GF-D8 (cell line): Measurements from ENCODE around the gene CARS1.

Experiments used
- DNase-seq: peaks from one replicate; lab custom pipeline; 2025; lab: John Stamatoyannopoulos, UW

The CARS1 gene

GRCh38 chr11:3058753-3059664 is 1.8 kb upstream of the CARS1 start:
- no peak for DNase-seq

GRCh38 chr11:3056296-3057068 is 741 bp downstream of the CARS1 start:
- no peak for DNase-seq

- no peak for DNase-seq
Measured at GRCh38 chr11:3055891-3056290, 1.3 kb downstream of the CARS1 start.

- no peak for DNase-seq
Measured at GRCh38 chr11:3052567-3052966, 4.7 kb downstream of the CARS1 start.

- DNase-seq: no peak
Measured at GRCh38 chr11:3052109-3052479, 5.1 kb downstream of the CARS1 start.

- no peak for DNase-seq
Measured at GRCh38 chr11:3051196-3052108, 5.8 kb downstream of the CARS1 start.

- DNase-seq: no peak
Measured at GRCh38 chr11:3050386-3051195, 6.6 kb downstream of the CARS1 start.

- no peak for DNase-seq
Measured at GRCh38 chr11:3049430-3050243, 7.6 kb downstream of the CARS1 start.

- DNase-seq: no peak
Measured at GRCh38 chr11:3047637-3048036, 9.6 kb downstream of the CARS1 start.

- no peak for DNase-seq
Measured at GRCh38 chr11:3046641-3047040, 10.6 kb downstream of the CARS1 start.

- no peak for DNase-seq
Measured at GRCh38 chr11:3046190-3046589, 11.0 kb downstream of the CARS1 start.

- DNase-seq: no peak
Measured at GRCh38 chr11:3044915-3045314, 12.3 kb downstream of the CARS1 start.

- no peak for DNase-seq
Measured at GRCh38 chr11:3044004-3044403, 13.2 kb downstream of the CARS1 start.

GRCh38 chr11:3043315-3043871 is 13.8 kb downstream of the CARS1 start:
- no peak for DNase-seq

GRCh38 chr11:3042496-3043314 is 14.5 kb downstream of the CARS1 start:
- no peak for DNase-seq

GRCh38 chr11:3041699-3042441 is 15.4 kb downstream of the CARS1 start:
- no peak for DNase-seq

GRCh38 chr11:3040881-3041280 is 16.3 kb downstream of the CARS1 start:
- DNase-seq: no peak

- no peak for DNase-seq
Measured at GRCh38 chr11:3037945-3038271, 19.3 kb downstream of the CARS1 start.
